CD4-positive, alpha-beta memory T cell (primary cell): ENCODE data around the gene NEMF. TPM values are rescaled to one million over a fixed set of nuclear protein-coding genes. Genes with fewer than 3 reads are reported as not detected.
"Not testable (repeated sequence)": the region's sequence is repeated elsewhere in the genome, so short reads cannot be mapped to it uniquely, and the experiment has no call there.

Source experiments
- CTCF ChIA-PET: fragments of 350-600 bp; sonication (Branson Sonifier 250); formaldehyde crosslinking; loops from one replicate; lab custom pipeline; 2021; ENCODE audit warnings: inconsistent platforms; ENCODE audit not compliant: partially characterized antibody; lab: Charles Lee
- POLR2A ChIA-PET: fragments of 350-600 bp; sonication (Branson Sonifier 250); formaldehyde crosslinking; loops from one replicate; lab custom pipeline; 2021; ENCODE audit not compliant: partially characterized antibody; lab: Charles Lee
- DNase-seq, 5 donors: peaks; one replicate each; pipeline versions ENCODE4 v3.0.0 to v3.0.0-alpha.2; 2020 to 2022; ENCODE audit warnings: mixed read lengths in 1 of 5
- H3K27ac ChIP-seq: one replicate; pipeline ENCODE4 v1.7.0; 2013; ENCODE audit warnings: low read depth, low read length
- H3K27me3 ChIP-seq: 2 replicates; pipeline ENCODE4 v1.7.0; 2013; ENCODE audit warnings: mild to moderate bottlenecking, low read length, moderate library complexity; ENCODE audit not compliant: insufficient read depth
- H3K36me3 ChIP-seq: 2 replicates; pipeline ENCODE4 v1.7.0; 2013; ENCODE audit warnings: mild to moderate bottlenecking, low read length, moderate library complexity; ENCODE audit not compliant: insufficient read depth
- H3K4me1 ChIP-seq: 2 replicates; pipeline ENCODE4 v1.7.0; 2013; ENCODE audit warnings: mild to moderate bottlenecking, low read length, moderate library complexity; ENCODE audit not compliant: insufficient read depth
- H3K4me3 ChIP-seq, 2 donors: one replicate each; pipeline ENCODE4 v1.7.0; 2013; ENCODE audit warnings: low read length in 2 of 2, mild to moderate bottlenecking in 1 of 2
- H3K9me3 ChIP-seq, 2 donors: one replicate each; pipeline ENCODE4 v1.7.0; 2013; ENCODE audit warnings: low read length in 2 of 2, control low read depth in 1 of 2; ENCODE audit not compliant: control insufficient read depth in 1 of 2
- H3K27ac Mint-ChIP-seq, 7 donors: one replicate each; pipeline ENCODE4 v1.8.0; 2020 to 2021; ENCODE audit warnings: mixed read lengths in 7 of 7, mild to moderate bottlenecking in 6 of 7, inconsistent platforms in 3 of 7, moderate library complexity in 3 of 7
- H3K27me3 Mint-ChIP-seq, 2 donors: one replicate each; pipeline ENCODE4 v1.8.0; 2020 to 2021; ENCODE audit warnings: mixed read lengths in 2 of 2
- H3K36me3 Mint-ChIP-seq, 2 donors: one replicate each; pipeline ENCODE4 v1.8.0; 2020 to 2021; ENCODE audit warnings: mixed read lengths in 2 of 2, inconsistent platforms in 1 of 2, mild to moderate bottlenecking in 1 of 2
- H3K4me1 Mint-ChIP-seq, 4 donors: one replicate each; pipeline ENCODE4 v1.8.0; 2020 to 2021; ENCODE audit warnings: mixed read lengths in 4 of 4, mild to moderate bottlenecking in 1 of 4
- H3K4me3 Mint-ChIP-seq, 8 donors: one replicate each; pipeline ENCODE4 v1.8.0; 2020 to 2021; ENCODE audit warnings: mixed read lengths in 8 of 8, mild to moderate bottlenecking in 7 of 8, moderate library complexity in 6 of 8, inconsistent platforms in 3 of 8
- H3K9me3 Mint-ChIP-seq, 8 donors: one replicate each; pipeline ENCODE4 v1.8.0; 2020 to 2021; ENCODE audit warnings: mixed read lengths in 8 of 8, mild to moderate bottlenecking in 5 of 8, inconsistent platforms in 3 of 8, moderate library complexity in 1 of 8
- intact Hi-C: fragments of 100-400 bp; cut with micrococcal nuclease; formaldehyde crosslinking; loops from one replicate; pipeline ENCODE4 v1.15.1; 2023
- polyA plus RNA-seq, 2 donors: library from polyadenylated mRNA; unstranded; fragments of 300-500 nt; fragmentation: Illumina TruSeq; gene quantifications; one replicate each; pipeline ENCODE4 v1.2.3, GENCODE V29; 2021
- total RNA-seq, 2 experiments: library from RNA; stranded (reverse); gene quantifications; one replicate each; pipeline ENCODE4 v1.2.3, GENCODE V29; 2021

NEMF gene
- total and polyA plus RNA-seq, 4 experiments from 2014 or later: 20.4 to 112 (median 77.7) TPM

- no peak overlapping the region for H3K4me3 ChIP-seq
- peaks cover 18% of the 10 kb centered on the region for H3K36me3 ChIP-seq
- POLR2A ChIA-PET: interaction anchor here (0.6 to 7.0 kb wide), 6 partner anchors 9 to 247 kb away, joined by 3 to 245 read pairs (median 3); no protein-coding TSS in a partner anchor
- Mint-ChIP-seq H3K4me1 (peaks cover 19 to 53% (median 37%) of the 10 kb centered on the region in 4 donors), H3K4me3 (peak overlapping the region in 3 of 8 donors; percentile 3 to 6 (median 4)), H3K9me3 (no peaks in the 10 kb centered on the region), H3K36me3 (peaks cover 19 to 48% of the 10 kb centered on the region in 2 donors), H3K27me3 (no peaks in the 10 kb centered on the region), H3K27ac (peak overlapping the region; percentile 19 to 88 (median 76))
- H3K4me1 ChIP-seq: peaks cover 37% of the 10 kb centered on the region
- intact Hi-C loops: no loop called here
- H3K27ac ChIP-seq: no peak overlapping the region
- no peaks in the 10 kb centered on the region for H3K9me3 ChIP-seq
- CTCF ChIA-PET: interaction anchor here (0.6 to 13.1 kb wide), 4 partner anchors 15 to 283 kb away, joined by 3 to 277 read pairs (median 18); partner anchors contain the start of gene DNAAF2
- no peak for DNase-seq
- no peaks in the 10 kb centered on the region for H3K27me3 ChIP-seq
Observed at GRCh38 chr14:49849213-49849847, 3.3 kb downstream of the NEMF start.

- no peaks in the 10 kb centered on the region for H3K4me1 ChIP-seq
- intact Hi-C loops: no loop called here
- Mint-ChIP-seq H3K4me3 (no peak overlapping the region), H3K27ac (no peak overlapping the region), H3K9me3 (no peaks in the 10 kb centered on the region), H3K27me3 (no peaks in the 10 kb centered on the region), H3K4me1 (peaks cover 0 to 9% (median 2%) of the 10 kb centered on the region in 4 donors), H3K36me3 (peaks cover 47 to 68% of the 10 kb centered on the region in 2 donors)
- no peaks in the 10 kb centered on the region for H3K27me3 ChIP-seq
- no peak overlapping the region for H3K4me3 ChIP-seq
- DNase-seq: no peak
- POLR2A ChIA-PET: interaction anchor here (3.5 kb wide), 1 partner anchor 194 kb away, joined by 16 read pairs; the partner anchor contains the start of gene DNAAF2
- no peak overlapping the region for H3K27ac ChIP-seq
- peaks cover 49% of the 10 kb centered on the region for H3K36me3 ChIP-seq
- H3K9me3 ChIP-seq: no peaks in the 10 kb centered on the region
- CTCF ChIA-PET: interaction anchor here (1.1 to 7.7 kb wide), 7 partner anchors 12 to 277 kb away, joined by 3 to 39 read pairs (median 4); partner anchors contain the start of genes DNAAF2 and NEMF
Observed at GRCh38 chr14:49828640-49829039, 23.9 kb downstream of the NEMF start.

- Mint-ChIP-seq H3K9me3 (peaks cover 0 to 10% (median 2%) of the 10 kb centered on the region in 8 donors), H3K36me3 (peaks cover 54 to 60% of the 10 kb centered on the region in 2 donors), H3K27me3 (no peaks in the 10 kb centered on the region), H3K4me3 (no peak overlapping the region), H3K4me1 (peaks cover 0 to 7% (median under 1%) of the 10 kb centered on the region in 4 donors), H3K27ac (no peak overlapping the region)
- Histone ChIP-seq H3K27me3 (no peaks in the 10 kb centered on the region), H3K27ac (no peak overlapping the region), H3K4me1 (no peaks in the 10 kb centered on the region), H3K36me3 (peaks cover 44% of the 10 kb centered on the region), H3K4me3 (no peak overlapping the region), H3K9me3 (no peaks in the 10 kb centered on the region)
- CTCF ChIA-PET: no interaction called here
- DNase-seq: no peak
- intact Hi-C loops: no loop called here
- POLR2A ChIA-PET: no interaction called here
Observed at GRCh38 chr14:49820176-49820575, 32.4 kb downstream of the NEMF start.

GRCh38 chr14:49816844-49817243, 35.7 kb downstream of the NEMF start:
- no peak overlapping the region for H3K4me3 ChIP-seq
- ChIA-PET POLR2A (no interaction called here), CTCF (interaction anchor here (0.9 kb wide), 1 partner anchor 246 kb away, joined by 3 read pairs; no protein-coding TSS in a partner anchor)
- no peaks in the 10 kb centered on the region for H3K27me3 ChIP-seq
- no peak for DNase-seq
- Mint-ChIP-seq H3K9me3 (peaks cover 0 to 14% (median 2%) of the 10 kb centered on the region in 8 donors), H3K27ac (peak overlapping the region in 2 of 7 donors; percentile 32 to 60), H3K4me1 (peaks cover 0 to 5% (median under 1%) of the 10 kb centered on the region in 4 donors), H3K36me3 (peaks cover 71 to 78% of the 10 kb centered on the region in 2 donors), H3K4me3 (no peak overlapping the region), H3K27me3 (no peaks in the 10 kb centered on the region)
- intact Hi-C loops: no loop called here
- H3K36me3 ChIP-seq: peaks cover 42% of the 10 kb centered on the region
- no peak overlapping the region for H3K27ac ChIP-seq
- H3K9me3 ChIP-seq: no peaks in the 10 kb centered on the region
- no peaks in the 10 kb centered on the region for H3K4me1 ChIP-seq

GRCh38 chr14:49816118-49816517, 36.5 kb downstream of the NEMF start:
- intact Hi-C loops, H3K4me1 Mint-ChIP-seq, H3K9me3 ChIP-seq, H3K27ac ChIP-seq, H3K27me3 Mint-ChIP-seq, POLR2A ChIA-PET, H3K4me3 Mint-ChIP-seq, H3K4me1 ChIP-seq, H3K4me3 ChIP-seq, DNase-seq, H3K27me3 ChIP-seq: not testable (repeated sequence)
- Mint-ChIP-seq H3K36me3 (peaks cover 78 to 85% of the 10 kb centered on the region in 2 donors), H3K9me3 (peaks cover 0 to 14% (median 2%) of the 10 kb centered on the region in 8 donors), H3K27ac (peak overlapping the region in 4 of 7 donors; percentile 1 to 88 (median 45))
- peaks cover 42% of the 10 kb centered on the region for H3K36me3 ChIP-seq
- CTCF ChIA-PET: interaction anchor here (0.7 to 2.3 kb wide), 3 partner anchors 13 to 355 kb away, joined by 3 to 6 read pairs (median 3); no protein-coding TSS in a partner anchor

GRCh38 chr14:49808780-49809179, 43.8 kb downstream of the NEMF start:
- peaks cover 0 to 4% (median 0%) of the 10 kb centered on the region in 8 donors for H3K9me3 Mint-ChIP-seq
- no peaks in the 10 kb centered on the region for H3K9me3 ChIP-seq
- H3K4me1 Mint-ChIP-seq: peaks cover 2 to 8% (median 6%) of the 10 kb centered on the region in 4 donors
- H3K4me1 ChIP-seq: no peaks in the 10 kb centered on the region
- no peak overlapping the region for H3K4me3 ChIP-seq
- intact Hi-C loops: no loop called here
- H3K36me3 Mint-ChIP-seq: peaks cover 50 to 66% of the 10 kb centered on the region in 2 donors
- DNase-seq: no peak
- no peak overlapping the region for H3K4me3 Mint-ChIP-seq
- peak overlapping the region in 1 of 7 donors; percentile 31 for H3K27ac Mint-ChIP-seq
- no peaks in the 10 kb centered on the region for H3K27me3 Mint-ChIP-seq
- ChIA-PET POLR2A (no interaction called here), CTCF (no interaction called here)
- H3K27me3 ChIP-seq: no peaks in the 10 kb centered on the region
- H3K27ac ChIP-seq: no peak overlapping the region
- H3K36me3 ChIP-seq: peaks cover 34% of the 10 kb centered on the region

- Mint-ChIP-seq H3K4me3 (no peak overlapping the region), H3K36me3 (peaks cover 41 to 83% of the 10 kb centered on the region in 2 donors)
Observed at GRCh38 chr14:49796025-49796424, 56.6 kb downstream of the NEMF start.

More at GRCh38 chr14:49796025-49796424, 56.6 kb downstream of the NEMF start:
- intact Hi-C loops: no loop called here
- Histone ChIP-seq H3K27me3 (no peaks in the 10 kb centered on the region), H3K4me3 (no peak overlapping the region), H3K9me3 (no peaks in the 10 kb centered on the region), H3K4me1 (no peaks in the 10 kb centered on the region), H3K27ac (no peak overlapping the region), H3K36me3 (peaks cover 46% of the 10 kb centered on the region)
- ChIA-PET POLR2A (interaction anchor here (3.1 kb wide), 1 partner anchor 27 kb away, joined by 12 read pairs; the partner anchor contains the start of gene KLHDC2), CTCF (interaction anchor here (1.2 kb wide), 1 partner anchor 15 kb away, joined by 4 read pairs; no protein-coding TSS in a partner anchor)
- no peak for DNase-seq
- H3K9me3 Mint-ChIP-seq: no peaks in the 10 kb centered on the region
- no peaks in the 10 kb centered on the region for H3K27me3 Mint-ChIP-seq
- H3K27ac Mint-ChIP-seq: peak overlapping the region in 4 of 7 donors; percentile 11 to 70 (median 56)
- H3K4me1 Mint-ChIP-seq: peaks cover 0 to 4% (median 2%) of the 10 kb centered on the region in 4 donors
